ENCODE data around the gene PCDHGA6.
"Not testable (repeated sequence)": the region's sequence is repeated elsewhere in the genome, so short reads cannot be mapped to it uniquely, and the experiment has no call there.

PCDHGA6 gene

DNA sequence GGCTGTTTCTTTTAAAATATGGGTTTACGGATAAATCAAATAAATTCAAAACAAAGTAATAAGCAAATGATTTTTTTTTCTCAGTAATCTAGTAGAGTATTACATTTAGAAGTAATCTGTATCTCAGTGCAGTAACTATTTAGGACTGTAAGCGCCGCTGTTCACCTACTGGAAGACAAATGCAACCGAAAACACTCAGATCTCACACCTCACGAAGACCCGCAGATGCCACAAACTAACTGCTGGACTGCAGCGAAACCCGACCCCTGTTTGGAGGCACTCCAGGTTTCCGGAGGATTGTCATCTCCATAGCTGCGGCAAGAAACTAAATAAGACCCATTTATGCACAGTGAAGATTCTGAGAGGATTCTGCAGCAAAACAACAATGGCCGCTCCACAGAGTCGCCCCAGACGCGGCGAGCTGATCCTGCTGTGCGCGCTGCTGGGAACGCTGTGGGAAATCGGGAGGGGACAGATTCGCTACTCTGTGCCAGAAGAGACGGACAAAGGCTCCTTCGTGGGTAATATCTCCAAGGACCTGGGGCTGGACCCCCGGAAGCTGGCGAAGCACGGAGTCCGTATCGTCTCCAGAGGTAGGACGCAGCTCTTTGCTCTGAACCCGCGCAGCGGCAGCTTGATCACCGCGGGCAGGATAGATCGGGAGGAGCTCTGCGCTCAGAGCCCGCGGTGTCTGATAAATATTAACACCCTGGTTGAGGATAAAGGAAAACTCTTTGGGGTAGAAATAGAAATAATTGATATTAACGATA is 18.9 kb downstream of the PCDHGA6 start, which contains the start of gene PCDHGA8:
TSS of gene PCDHGA8 (plus strand) at position 205 of the 770 bp plus-strand sequence. CDS start at position 386, 181 bp downstream.
- peaks cover 32 to 75% (median 57%) of the 10 kb centered on the region in 5 donors for H3K9me3 ChIP-seq (ENCODE audit: control insufficient read depth in 5 of 5, low read length in 5 of 5)
- H3K36me3 ChIP-seq (ENCODE audit: control insufficient read depth in 5 of 5, insufficient read depth in 5 of 5, low read length in 5 of 5), result no peaks in the 10 kb centered on the region
- no peak within 1 kb of the TSS for H3K9ac ChIP-seq (ENCODE audit: low read length in 5 of 5)
- no peaks in the 10 kb centered on the region for H3K4me1 ChIP-seq (ENCODE audit: control insufficient read depth in 5 of 5, insufficient read depth in 5 of 5, low read length in 5 of 5)
- no peak within 1 kb of the TSS for H3K27ac ChIP-seq (ENCODE audit: low read depth, low read length)
- peak within 1 kb of the TSS in 4 of 5 donors; percentile 17 to 52 (median 22) for H3K4me3 ChIP-seq (ENCODE audit: low read depth in 1 of 5, low read length in 5 of 5)
- peaks cover 0 to 10% (median 4%) of the 10 kb centered on the region in 5 donors for H3K27me3 ChIP-seq (ENCODE audit: control insufficient read depth in 5 of 5, insufficient read depth in 4 of 5, low read length in 5 of 5)

DNA sequence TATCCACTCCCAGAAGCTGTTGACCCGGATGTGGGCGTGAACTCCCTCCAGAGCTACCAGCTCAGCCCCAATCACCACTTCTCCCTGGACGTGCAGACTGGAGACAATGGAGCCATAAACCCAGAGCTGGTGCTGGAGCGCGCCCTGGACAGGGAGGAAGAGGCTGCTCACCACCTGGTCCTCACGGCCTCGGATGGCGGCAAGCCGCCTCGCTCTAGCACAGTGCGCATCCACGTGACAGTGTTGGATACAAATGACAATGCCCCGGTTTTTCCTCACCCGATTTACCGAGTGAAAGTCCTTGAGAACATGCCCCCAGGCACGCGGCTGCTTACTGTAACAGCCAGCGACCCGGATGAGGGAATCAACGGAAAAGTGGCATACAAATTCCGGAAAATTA is 19.6 kb downstream of the PCDHGA6 start:
- peaks cover 0 to 10% (median 4%) of the 10 kb centered on the region in 5 donors for H3K27me3 ChIP-seq (ENCODE audit: control insufficient read depth in 5 of 5, insufficient read depth in 4 of 5, low read length in 5 of 5)
- H3K36me3 ChIP-seq (ENCODE audit: control insufficient read depth in 5 of 5, insufficient read depth in 5 of 5, low read length in 5 of 5), result no peaks in the 10 kb centered on the region
- no peaks in the 10 kb centered on the region for H3K4me1 ChIP-seq (ENCODE audit: control insufficient read depth in 5 of 5, insufficient read depth in 5 of 5, low read length in 5 of 5)
- H3K27ac ChIP-seq (ENCODE audit: low read depth, low read length), result no peak overlapping the region
- H3K4me3 ChIP-seq (ENCODE audit: low read depth in 1 of 5, low read length in 5 of 5), result peak overlapping the region in 4 of 5 donors; percentile 17 to 52 (median 20)
- H3K9me3 ChIP-seq (ENCODE audit: control insufficient read depth in 5 of 5, low read length in 5 of 5), result peaks cover 30 to 75% (median 55%) of the 10 kb centered on the region in 5 donors
- no peak overlapping the region for H3K9ac ChIP-seq (ENCODE audit: low read length in 5 of 5)

DNA sequence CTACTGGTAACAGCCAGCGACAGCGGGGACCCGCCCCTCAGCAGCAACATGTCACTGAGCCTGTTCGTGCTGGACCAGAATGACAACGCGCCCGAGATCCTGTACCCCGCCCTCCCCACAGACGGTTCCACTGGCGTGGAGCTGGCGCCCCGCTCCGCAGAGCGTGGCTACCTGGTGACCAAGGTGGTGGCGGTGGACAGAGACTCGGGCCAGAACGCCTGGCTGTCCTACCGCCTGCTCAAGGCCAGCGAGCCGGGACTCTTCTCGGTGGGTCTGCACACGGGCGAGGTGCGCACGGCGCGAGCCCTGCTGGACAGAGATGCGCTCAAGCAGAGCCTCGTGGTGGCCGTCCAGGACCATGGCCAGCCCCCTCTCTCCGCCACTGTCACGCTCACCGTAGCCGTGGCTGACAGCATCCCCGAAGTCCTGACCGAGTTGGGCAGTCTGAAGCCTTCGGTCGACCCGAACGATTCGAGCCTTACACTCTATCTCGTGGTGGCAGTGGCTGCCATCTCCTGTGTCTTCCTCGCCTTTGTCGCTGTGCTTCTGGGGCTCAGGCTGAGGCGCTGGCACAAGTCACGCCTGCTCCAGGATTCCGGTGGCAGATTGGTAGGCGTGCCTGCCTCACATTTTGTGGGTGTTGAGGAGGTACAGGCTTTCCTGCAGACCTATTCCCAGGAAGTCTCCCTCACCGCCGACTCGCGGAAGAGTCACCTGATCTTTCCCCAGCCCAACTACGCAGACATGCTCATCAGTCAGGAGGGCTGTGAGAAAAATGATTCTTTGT is 20.9 kb downstream of the PCDHGA6 start:
- H3K36me3 ChIP-seq (ENCODE audit: control insufficient read depth in 5 of 5, insufficient read depth in 5 of 5, low read length in 5 of 5); H3K27ac ChIP-seq (ENCODE audit: low read depth, low read length); H3K4me1 ChIP-seq (ENCODE audit: control insufficient read depth in 5 of 5, insufficient read depth in 5 of 5, low read length in 5 of 5); H3K9ac ChIP-seq (ENCODE audit: low read length in 5 of 5): not testable (repeated sequence)
- Histone ChIP-seq H3K27me3 (ENCODE audit: control insufficient read depth in 5 of 5, insufficient read depth in 4 of 5, low read length in 5 of 5) (peaks cover 0 to 14% (median 6%) of the 10 kb centered on the region in 5 donors), H3K4me3 (ENCODE audit: low read depth in 1 of 5, low read length in 5 of 5) (peak overlapping the region in 3 of 5 donors; percentile 11 to 35 (median 28)), H3K9me3 (ENCODE audit: control insufficient read depth in 5 of 5, low read length in 5 of 5) (peaks cover 33 to 75% (median 54%) of the 10 kb centered on the region in 5 donors)

DNA sequence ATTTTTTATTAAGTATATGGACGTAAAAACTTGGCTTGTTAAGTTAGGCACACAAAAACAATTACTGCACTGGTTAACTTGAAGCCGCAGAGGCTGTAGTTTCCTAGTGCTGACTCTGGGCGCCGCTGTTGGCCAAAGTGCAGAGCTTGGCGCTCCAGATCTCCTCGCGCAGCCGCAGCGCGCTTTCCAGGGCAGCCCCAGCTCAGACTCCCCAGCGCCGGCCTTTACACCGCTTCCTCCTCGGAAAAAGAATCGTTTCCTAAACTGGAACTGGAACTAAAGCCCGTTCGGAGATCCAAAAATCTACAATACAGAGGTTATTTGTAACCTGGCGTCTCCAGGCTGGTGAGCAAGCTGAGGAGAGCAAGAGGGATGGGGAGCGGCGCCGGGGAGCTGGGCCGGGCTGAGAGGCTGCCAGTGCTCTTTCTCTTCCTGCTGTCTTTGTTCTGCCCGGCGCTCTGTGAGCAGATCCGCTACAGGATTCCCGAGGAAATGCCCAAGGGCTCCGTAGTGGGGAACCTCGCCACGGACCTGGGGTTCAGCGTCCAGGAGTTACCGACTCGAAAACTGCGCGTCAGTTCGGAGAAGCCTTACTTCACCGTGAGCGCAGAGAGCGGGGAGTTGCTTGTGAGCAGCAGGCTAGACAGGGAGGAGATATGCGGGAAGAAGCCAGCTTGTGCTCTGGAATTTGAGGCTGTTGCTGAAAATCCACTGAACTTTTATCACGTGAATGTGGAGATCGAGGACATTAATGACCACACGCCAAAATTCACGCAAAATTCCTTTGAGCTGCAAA is 24.3 kb downstream of the PCDHGA6 start, which contains the start of gene PCDHGB5:
TSS of gene PCDHGB5 (plus strand) at position 192 of the 796 bp plus-strand sequence. CDS start at position 373, 181 bp downstream.
- H3K4me1 ChIP-seq (ENCODE audit: control insufficient read depth in 5 of 5, insufficient read depth in 5 of 5, low read length in 5 of 5), result peaks cover 0 to 10% (median 2%) of the 10 kb centered on the region in 5 donors
- H3K27ac ChIP-seq (ENCODE audit: low read depth, low read length); H3K9ac ChIP-seq (ENCODE audit: low read length in 5 of 5); H3K36me3 ChIP-seq (ENCODE audit: control insufficient read depth in 5 of 5, insufficient read depth in 5 of 5, low read length in 5 of 5): not testable (repeated sequence)
- H3K4me3 ChIP-seq (ENCODE audit: low read depth in 1 of 5, low read length in 5 of 5), result peak within 1 kb of the TSS; percentile 40 to 60 (median 55)
- H3K9me3 ChIP-seq (ENCODE audit: control insufficient read depth in 5 of 5, low read length in 5 of 5), result peaks cover 26 to 70% (median 53%) of the 10 kb centered on the region in 5 donors
- H3K27me3 ChIP-seq (ENCODE audit: control insufficient read depth in 5 of 5, insufficient read depth in 4 of 5, low read length in 5 of 5), result peaks cover 0 to 14% (median 6%) of the 10 kb centered on the region in 5 donors

DNA sequence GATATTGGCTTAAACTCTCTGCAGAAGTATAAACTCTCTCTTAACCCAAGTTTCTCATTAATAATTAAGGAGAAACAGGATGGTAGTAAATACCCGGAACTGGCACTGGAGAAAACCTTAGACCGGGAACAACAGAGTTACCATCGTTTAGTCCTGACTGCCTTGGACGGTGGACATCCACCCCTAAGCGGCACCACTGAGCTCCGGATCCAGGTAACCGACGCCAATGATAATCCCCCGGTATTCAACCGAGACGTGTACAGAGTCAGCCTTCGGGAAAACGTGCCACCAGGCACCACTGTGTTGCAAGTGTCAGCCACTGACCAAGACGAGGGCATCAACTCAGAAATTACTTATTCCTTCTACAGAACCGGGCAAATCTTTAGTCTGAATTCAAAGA is 24.9 kb downstream of the PCDHGA6 start:
- no peak overlapping the region for H3K27ac ChIP-seq (ENCODE audit: low read depth, low read length)
- H3K9me3 ChIP-seq (ENCODE audit: control insufficient read depth in 5 of 5, low read length in 5 of 5), result peaks cover 27 to 70% (median 53%) of the 10 kb centered on the region in 5 donors
- H3K4me1 ChIP-seq (ENCODE audit: control insufficient read depth in 5 of 5, insufficient read depth in 5 of 5, low read length in 5 of 5), result peaks cover 0 to 10% (median 6%) of the 10 kb centered on the region in 5 donors
- no peak overlapping the region for H3K9ac ChIP-seq (ENCODE audit: low read length in 5 of 5)
- H3K4me3 ChIP-seq (ENCODE audit: low read depth in 1 of 5, low read length in 5 of 5), result peak overlapping the region; percentile 39 to 60 (median 45)
- H3K36me3 ChIP-seq (ENCODE audit: control insufficient read depth in 5 of 5, insufficient read depth in 5 of 5, low read length in 5 of 5), result no peaks in the 10 kb centered on the region
- peaks cover 0 to 10% (median 5%) of the 10 kb centered on the region in 5 donors for H3K27me3 ChIP-seq (ENCODE audit: control insufficient read depth in 5 of 5, insufficient read depth in 4 of 5, low read length in 5 of 5)

DNA sequence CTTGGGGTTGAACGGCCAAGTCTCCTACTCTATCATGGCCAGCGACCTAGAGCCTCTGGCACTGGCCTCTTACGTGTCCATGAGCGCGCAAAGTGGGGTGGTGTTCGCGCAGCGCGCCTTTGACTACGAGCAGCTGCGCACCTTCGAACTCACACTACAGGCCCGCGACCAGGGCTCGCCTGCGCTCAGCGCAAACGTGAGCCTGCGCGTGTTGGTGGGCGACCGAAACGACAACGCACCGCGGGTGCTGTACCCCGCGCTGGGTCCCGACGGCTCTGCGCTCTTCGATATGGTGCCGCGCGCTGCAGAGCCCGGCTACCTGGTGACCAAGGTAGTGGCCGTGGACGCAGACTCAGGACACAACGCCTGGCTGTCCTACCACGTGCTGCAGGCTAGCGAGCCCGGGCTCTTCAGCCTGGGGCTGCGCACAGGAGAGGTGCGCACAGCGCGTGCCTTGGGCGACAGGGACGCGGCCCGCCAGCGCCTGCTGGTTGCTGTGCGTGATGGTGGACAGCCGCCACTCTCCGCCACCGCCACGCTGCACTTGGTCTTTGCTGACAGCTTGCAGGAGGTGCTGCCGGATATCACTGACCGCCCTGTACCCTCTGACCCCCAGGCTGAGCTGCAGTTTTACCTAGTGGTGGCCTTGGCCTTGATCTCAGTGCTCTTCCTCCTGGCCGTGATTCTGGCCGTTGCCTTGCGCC is 26.0 kb downstream of the PCDHGA6 start:
- Histone ChIP-seq H3K27ac (ENCODE audit: low read depth, low read length) (no peak overlapping the region), H3K36me3 (ENCODE audit: control insufficient read depth in 5 of 5, insufficient read depth in 5 of 5, low read length in 5 of 5) (no peaks in the 10 kb centered on the region), H3K27me3 (ENCODE audit: control insufficient read depth in 5 of 5, insufficient read depth in 4 of 5, low read length in 5 of 5) (peaks cover 0 to 7% (median 6%) of the 10 kb centered on the region in 5 donors), H3K9ac (ENCODE audit: low read length in 5 of 5) (no peak overlapping the region), H3K4me1 (ENCODE audit: control insufficient read depth in 5 of 5, insufficient read depth in 5 of 5, low read length in 5 of 5) (peaks cover 0 to 10% (median 6%) of the 10 kb centered on the region in 5 donors), H3K9me3 (ENCODE audit: control insufficient read depth in 5 of 5, low read length in 5 of 5) (peaks cover 29 to 70% (median 54%) of the 10 kb centered on the region in 5 donors), H3K4me3 (ENCODE audit: low read depth in 1 of 5, low read length in 5 of 5) (peak overlapping the region in 4 of 5 donors; percentile 32 to 60 (median 42))

DNA sequence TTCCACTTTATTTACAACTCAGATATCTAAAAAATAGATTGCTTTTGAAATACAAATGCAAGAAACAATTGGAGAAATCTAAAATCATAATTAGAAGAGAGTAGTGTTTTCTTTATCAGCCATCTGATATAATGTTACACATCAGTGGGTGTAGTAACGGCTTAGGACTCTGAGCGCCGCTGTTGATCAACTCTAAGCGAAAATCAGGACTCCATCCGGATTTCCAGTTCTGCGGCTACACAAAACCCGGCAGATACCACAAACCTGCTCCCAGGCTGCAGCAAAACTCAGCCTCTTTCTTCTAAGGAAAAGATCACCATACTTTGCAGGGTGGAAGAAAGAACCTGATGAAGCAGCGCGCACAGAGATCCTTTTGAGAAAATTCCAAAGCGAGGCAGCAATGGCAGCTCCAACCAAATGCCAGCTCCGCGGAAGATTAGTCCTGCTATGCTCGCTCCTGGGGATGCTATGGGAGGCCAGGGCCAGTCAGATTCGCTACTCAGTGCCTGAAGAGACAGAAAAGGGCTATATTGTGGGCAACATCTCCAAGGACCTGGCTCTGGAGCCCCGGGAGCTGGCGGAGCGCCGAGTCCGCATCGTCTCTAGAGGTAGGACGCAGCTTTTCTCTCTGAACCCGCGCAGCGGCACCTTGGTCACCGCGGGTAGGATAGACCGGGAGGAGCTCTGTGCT is 29.0 kb downstream of the PCDHGA6 start, which contains the start of gene PCDHGA9:
TSS of gene PCDHGA9 (plus strand) at position 226 of the 691 bp plus-strand sequence. CDS start at position 401, 175 bp downstream.
- Histone ChIP-seq H3K36me3 (ENCODE audit: control insufficient read depth in 5 of 5, insufficient read depth in 5 of 5, low read length in 5 of 5) (no peaks in the 10 kb centered on the region), H3K9me3 (ENCODE audit: control insufficient read depth in 5 of 5, low read length in 5 of 5) (peaks cover 36 to 68% (median 63%) of the 10 kb centered on the region in 5 donors), H3K9ac (ENCODE audit: low read length in 5 of 5) (no peak within 1 kb of the TSS), H3K4me3 (ENCODE audit: low read depth in 1 of 5, low read length in 5 of 5) (peak within 1 kb of the TSS; percentile 54 to 68 (median 62)), H3K27ac (ENCODE audit: low read depth, low read length) (no peak within 1 kb of the TSS), H3K4me1 (ENCODE audit: control insufficient read depth in 5 of 5, insufficient read depth in 5 of 5, low read length in 5 of 5) (peaks cover 0 to 10% (median 6%) of the 10 kb centered on the region in 5 donors), H3K27me3 (ENCODE audit: control insufficient read depth in 5 of 5, insufficient read depth in 4 of 5, low read length in 5 of 5) (peaks cover 0 to 7% (median 3%) of the 10 kb centered on the region in 5 donors)

DNA sequence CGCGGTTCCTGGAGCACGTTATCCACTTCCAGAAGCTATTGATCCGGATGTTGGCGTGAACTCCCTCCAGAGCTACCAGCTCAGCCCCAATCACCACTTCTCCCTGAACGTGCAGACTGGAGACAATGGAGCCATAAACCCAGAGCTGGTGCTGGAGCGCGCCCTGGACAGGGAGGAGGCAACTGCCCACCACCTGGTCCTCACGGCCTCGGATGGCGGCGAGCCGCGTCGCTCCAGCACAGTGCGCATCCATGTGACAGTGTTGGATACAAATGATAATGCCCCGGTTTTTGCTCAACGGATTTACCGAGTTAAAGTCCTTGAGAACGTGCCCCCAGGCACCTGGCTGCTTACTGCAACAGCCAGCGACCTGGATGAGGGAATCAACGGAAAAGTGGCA is 29.7 kb downstream of the PCDHGA6 start:
- Histone ChIP-seq H3K27ac (ENCODE audit: low read depth, low read length) (no peak overlapping the region), H3K4me1 (ENCODE audit: control insufficient read depth in 5 of 5, insufficient read depth in 5 of 5, low read length in 5 of 5) (peaks cover 0 to 11% (median 10%) of the 10 kb centered on the region in 5 donors), H3K9ac (ENCODE audit: low read length in 5 of 5) (no peak overlapping the region), H3K36me3 (ENCODE audit: control insufficient read depth in 5 of 5, insufficient read depth in 5 of 5, low read length in 5 of 5) (no peaks in the 10 kb centered on the region), H3K27me3 (ENCODE audit: control insufficient read depth in 5 of 5, insufficient read depth in 4 of 5, low read length in 5 of 5) (peaks cover 0 to 7% (median 3%) of the 10 kb centered on the region in 5 donors), H3K9me3 (ENCODE audit: control insufficient read depth in 5 of 5, low read length in 5 of 5) (peaks cover 36 to 72% (median 68%) of the 10 kb centered on the region in 5 donors), H3K4me3 (ENCODE audit: low read depth in 1 of 5, low read length in 5 of 5) (peak overlapping the region in 4 of 5 donors; percentile 54 to 66 (median 60))
